Panc1 (cell line): ENCODE data around the gene ZNF273. TPM values are rescaled to one million over a fixed set of nuclear protein-coding genes. Genes with fewer than 3 reads are reported as not detected.

Experiments
- ATAC-seq: fragments of 200-7000 bp; cut with Tn5 transposase; 2 replicates; pipeline ENCODE4 v1.9.1; 2020; ENCODE audit warnings: mild to moderate bottlenecking, moderate library complexity
- BruUV-seq: library from RNA; stranded (reverse); fragments of 400-500 nt; replicated peaks from 2 replicates; lab custom pipeline; 2021; lab: Mats Ljungman, UMichigan
- CTCF ChIA-PET: fragments of 300-600 bp; sonication (Branson Sonifier 250); formaldehyde crosslinking; loops from one replicate; lab custom pipeline; 2022; ENCODE audit warnings: antibody characterized with exemption; lab: Charles Lee
- POLR2A ChIA-PET: fragments of 300-600 bp; sonication (Branson Sonifier 250); formaldehyde crosslinking; loops from one replicate; lab custom pipeline; 2022; ENCODE audit warnings: antibody characterized with exemption; lab: Charles Lee
- DNase-seq: peaks from one replicate; pipeline ENCODE4 v3.0.0-alpha.2; 2010; ENCODE audit warnings: low read depth, low spot score
- H3K27ac ChIP-seq: 2 replicates; pipeline ENCODE4 v1.5.1; 2011; ENCODE audit warnings: mild to moderate bottlenecking, low read length, inconsistent platforms
- H3K27me3 ChIP-seq: fragments of 200-500 bp; sonication (Bioruptor generic); 2 replicates; pipeline ENCODE4 v1.6.0; 2014; ENCODE audit warnings: low read length, inconsistent platforms; ENCODE audit not compliant: control insufficient read depth, insufficient read depth
- H3K36me3 ChIP-seq: fragments of 200-500 bp; sonication (Bioruptor generic); 2 replicates; pipeline ENCODE4 v1.5.1; 2014; ENCODE audit warnings: inconsistent platforms, mild to moderate bottlenecking, low read length, moderate library complexity; ENCODE audit not compliant: control insufficient read depth, insufficient read depth
- H3K4me1 ChIP-seq: 2 replicates; pipeline ENCODE4 v1.5.1; 2011; ENCODE audit warnings: inconsistent platforms, mild to moderate bottlenecking, low read length, moderate library complexity; ENCODE audit not compliant: control insufficient read depth, insufficient read depth
- H3K4me3 ChIP-seq, 2 experiments: 2 replicates each; pipeline ENCODE4 v1.5.1; 2011 to 2012; ENCODE audit warnings: low read depth in 2 of 2, low read length in 2 of 2, mild to moderate bottlenecking in 2 of 2, inconsistent platforms in 1 of 2, moderate library complexity in 1 of 2
- H3K9me3 ChIP-seq: fragments of 200-500 bp; sonication (Bioruptor generic); 2 replicates; pipeline ENCODE4 v1.5.1; 2014; ENCODE audit warnings: low read depth, mild to moderate bottlenecking, inconsistent platforms, low read length, moderate library complexity; ENCODE audit not compliant: control insufficient read depth, insufficient read depth
- POLR2AphosphoS5 ChIP-seq: IDR thresholded peaks from 2 replicates; pipeline ENCODE4 v1.6.1; 2012; ENCODE audit warnings: mild to moderate bottlenecking, low read depth, low read length, moderate library complexity
- SIN3A ChIP-seq: IDR thresholded peaks from 2 replicates; pipeline ENCODE4 v1.6.1; 2012; ENCODE audit warnings: low read depth, mild to moderate bottlenecking, low read length, moderate library complexity, borderline replicate concordance; ENCODE audit not compliant: insufficient read depth
- TCF7L2 ChIP-seq: IDR thresholded peaks from 2 replicates; pipeline ENCODE4 v1.6.1; 2011; ENCODE audit warnings: mild to moderate bottlenecking, low read depth, low read length, inconsistent platforms
- in situ Hi-C: cut with HindIII; loops from 2 replicates; pipeline ENCODE4 v1.10.0; 2016; ENCODE audit warnings: low sequenced_read_pairs, low pct_unique_long_range_greater_than_20kb
- intact Hi-C: fragments of 100-400 bp; cut with micrococcal nuclease; formaldehyde crosslinking; loops from one replicate; pipeline ENCODE4 v1.10.0; 2022; ENCODE audit not compliant: unreplicated experiment
- total RNA-seq: library from RNA; stranded (reverse); gene quantifications from one replicate; pipeline ENCODE4 v1.2.1, GENCODE V29; 2021; ENCODE audit not compliant: unreplicated experiment
- TF ChIP-seq, protein P1 (sequence below): fragments of 450-650 bp; IDR thresholded peaks from 2 replicates; pipeline ENCODE4 v1.5.1; 2017; ENCODE audit warnings: mild to moderate bottlenecking
- TF ChIP-seq, protein P2 (sequence below), 2 experiments: IDR thresholded peaks; 2 replicates each; pipeline ENCODE4 v1.6.1; 2011 to 2012; ENCODE audit warnings: low read depth in 2 of 2, control low read depth in 1 of 2, low read length in 1 of 2, mild to moderate bottlenecking in 1 of 2, moderate library complexity in 1 of 2; ENCODE audit not compliant: insufficient read depth in 1 of 2

The ZNF273 gene
- total RNA-seq, 1 experiment from 2014 or later, result 6.4 TPM

DNA sequence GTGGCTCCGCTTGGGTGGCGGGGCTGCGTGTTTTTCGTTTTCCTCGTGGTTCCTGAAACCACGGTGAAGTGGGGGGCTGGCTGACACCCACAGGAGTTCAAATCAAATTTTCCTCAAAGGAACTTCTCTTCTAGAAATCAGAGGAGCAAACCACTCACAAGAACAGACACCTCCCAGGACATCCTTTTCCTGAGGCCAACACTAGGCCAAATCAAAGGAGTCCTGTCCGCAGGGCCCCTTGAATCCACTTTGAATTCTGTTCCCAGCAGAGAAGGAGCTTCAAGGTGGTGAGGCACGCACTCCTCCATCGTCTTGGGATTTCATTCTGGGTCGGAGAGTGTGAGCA, 29.9 kb upstream of the ZNF273 start:
- Histone ChIP-seq H3K4me1 (no peaks in the 10 kb centered on the region), H3K4me3 (no peak overlapping the region), H3K36me3 (no peaks in the 10 kb centered on the region), H3K27ac (no peak overlapping the region), H3K9me3 (no peaks in the 10 kb centered on the region), H3K27me3 (no peaks in the 10 kb centered on the region)
- TF ChIP-seq POLR2AphosphoS5, result no peak
- TF ChIP-seq TCF7L2, result no peak
- TF ChIP-seq, protein P1, sequence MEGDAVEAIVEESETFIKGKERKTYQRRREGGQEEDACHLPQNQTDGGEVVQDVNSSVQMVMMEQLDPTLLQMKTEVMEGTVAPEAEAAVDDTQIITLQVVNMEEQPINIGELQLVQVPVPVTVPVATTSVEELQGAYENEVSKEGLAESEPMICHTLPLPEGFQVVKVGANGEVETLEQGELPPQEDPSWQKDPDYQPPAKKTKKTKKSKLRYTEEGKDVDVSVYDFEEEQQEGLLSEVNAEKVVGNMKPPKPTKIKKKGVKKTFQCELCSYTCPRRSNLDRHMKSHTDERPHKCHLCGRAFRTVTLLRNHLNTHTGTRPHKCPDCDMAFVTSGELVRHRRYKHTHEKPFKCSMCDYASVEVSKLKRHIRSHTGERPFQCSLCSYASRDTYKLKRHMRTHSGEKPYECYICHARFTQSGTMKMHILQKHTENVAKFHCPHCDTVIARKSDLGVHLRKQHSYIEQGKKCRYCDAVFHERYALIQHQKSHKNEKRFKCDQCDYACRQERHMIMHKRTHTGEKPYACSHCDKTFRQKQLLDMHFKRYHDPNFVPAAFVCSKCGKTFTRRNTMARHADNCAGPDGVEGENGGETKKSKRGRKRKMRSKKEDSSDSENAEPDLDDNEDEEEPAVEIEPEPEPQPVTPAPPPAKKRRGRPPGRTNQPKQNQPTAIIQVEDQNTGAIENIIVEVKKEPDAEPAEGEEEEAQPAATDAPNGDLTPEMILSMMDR, result no peak
- no peak for TF ChIP-seq SIN3A
- TF ChIP-seq, protein P2, sequence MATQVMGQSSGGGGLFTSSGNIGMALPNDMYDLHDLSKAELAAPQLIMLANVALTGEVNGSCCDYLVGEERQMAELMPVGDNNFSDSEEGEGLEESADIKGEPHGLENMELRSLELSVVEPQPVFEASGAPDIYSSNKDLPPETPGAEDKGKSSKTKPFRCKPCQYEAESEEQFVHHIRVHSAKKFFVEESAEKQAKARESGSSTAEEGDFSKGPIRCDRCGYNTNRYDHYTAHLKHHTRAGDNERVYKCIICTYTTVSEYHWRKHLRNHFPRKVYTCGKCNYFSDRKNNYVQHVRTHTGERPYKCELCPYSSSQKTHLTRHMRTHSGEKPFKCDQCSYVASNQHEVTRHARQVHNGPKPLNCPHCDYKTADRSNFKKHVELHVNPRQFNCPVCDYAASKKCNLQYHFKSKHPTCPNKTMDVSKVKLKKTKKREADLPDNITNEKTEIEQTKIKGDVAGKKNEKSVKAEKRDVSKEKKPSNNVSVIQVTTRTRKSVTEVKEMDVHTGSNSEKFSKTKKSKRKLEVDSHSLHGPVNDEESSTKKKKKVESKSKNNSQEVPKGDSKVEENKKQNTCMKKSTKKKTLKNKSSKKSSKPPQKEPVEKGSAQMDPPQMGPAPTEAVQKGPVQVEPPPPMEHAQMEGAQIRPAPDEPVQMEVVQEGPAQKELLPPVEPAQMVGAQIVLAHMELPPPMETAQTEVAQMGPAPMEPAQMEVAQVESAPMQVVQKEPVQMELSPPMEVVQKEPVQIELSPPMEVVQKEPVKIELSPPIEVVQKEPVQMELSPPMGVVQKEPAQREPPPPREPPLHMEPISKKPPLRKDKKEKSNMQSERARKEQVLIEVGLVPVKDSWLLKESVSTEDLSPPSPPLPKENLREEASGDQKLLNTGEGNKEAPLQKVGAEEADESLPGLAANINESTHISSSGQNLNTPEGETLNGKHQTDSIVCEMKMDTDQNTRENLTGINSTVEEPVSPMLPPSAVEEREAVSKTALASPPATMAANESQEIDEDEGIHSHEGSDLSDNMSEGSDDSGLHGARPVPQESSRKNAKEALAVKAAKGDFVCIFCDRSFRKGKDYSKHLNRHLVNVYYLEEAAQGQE (IDR thresholded peaks at IDR 0.05; ENCODE audit: insufficient read depth in 1 of 2, low read depth in 2 of 2, low read length in 1 of 2), result no peak
- POLR2A ChIA-PET, result no interaction called here
- CTCF ChIA-PET, result no interaction called here
- in situ Hi-C loops, result no loop called here
- DNase-seq (no peak), ATAC-seq (no peak)
- no TSS peak for BruUV-seq
- intact Hi-C loops, result no loop called here

DNA sequence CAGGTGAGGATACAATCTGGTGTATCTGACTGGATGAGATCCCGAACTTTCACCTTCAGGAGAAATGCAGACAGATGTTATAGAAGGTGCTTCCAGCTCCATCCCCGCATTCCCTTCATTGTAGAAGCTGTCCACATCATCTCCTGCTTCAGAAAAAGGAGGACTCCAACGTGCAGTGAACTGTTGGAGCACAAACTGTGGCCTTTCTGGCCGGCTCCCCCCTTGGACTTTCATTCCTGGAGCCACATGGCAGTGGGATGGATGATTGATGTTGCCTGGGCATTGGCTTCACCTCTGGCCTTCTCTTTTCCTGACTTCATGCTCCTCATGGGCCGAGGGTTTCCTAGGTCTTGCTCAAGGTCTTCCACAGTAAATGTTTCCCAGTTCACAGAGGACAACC, 29.6 kb upstream of the ZNF273 start:
- BruUV-seq, result no TSS peak
- no peaks in the 10 kb centered on the region for H3K4me1 ChIP-seq
- no peak overlapping the region for H3K4me3 ChIP-seq
- POLR2A ChIA-PET, result no interaction called here
- intact Hi-C loops, result no loop called here
- H3K27ac ChIP-seq, result no peak overlapping the region
- no peak for TF ChIP-seq SIN3A
- TF ChIP-seq POLR2AphosphoS5, result no peak
- TF ChIP-seq, protein P1, result no peak
- TF ChIP-seq TCF7L2, result no peak
- TF ChIP-seq, protein P2 (IDR thresholded peaks at IDR 0.05; ENCODE audit: insufficient read depth in 1 of 2, low read depth in 2 of 2, low read length in 1 of 2), result no peak
- ATAC-seq (no peak), DNase-seq (no peak)
- in situ Hi-C loops, result no loop called here
- CTCF ChIA-PET, result no interaction called here
- H3K36me3 ChIP-seq, result no peaks in the 10 kb centered on the region
- H3K27me3 ChIP-seq, result no peaks in the 10 kb centered on the region
- H3K9me3 ChIP-seq, result no peaks in the 10 kb centered on the region
